ENCODE data around the gene NXN.
"Not testable (repeated sequence)": the region's sequence is repeated elsewhere in the genome, so short reads cannot be mapped to it uniquely, and the experiment has no call there.

The NXN gene

GRCh38 chr17:996554-997344 lies 17.2 kb upstream of the NXN start, which contains the start of gene TIMM22:
TIMM22 (plus strand) TSS chr17:997129; CDS start chr17:997143, 14 bp downstream.
- Histone ChIP-seq H3K4me3 (replicated peaks; ENCODE audit: insufficient read depth, low read length) (peak within 1 kb of the TSS; percentile 91), H3K27me3 (ENCODE audit: insufficient read depth, poor library complexity, severe bottlenecking) (no peaks in the 10 kb centered on the region), H3K27ac (replicated peaks) (peak within 1 kb of the TSS; percentile 96)
- TF ChIP-seq REST (IDR thresholded peaks at IDR 0.05; ENCODE audit: insufficient replicate concordance, low read depth) (peak; percentile 59), CTCF (IDR thresholded peaks at IDR 0.05; ENCODE audit: insufficient read depth, low read length) (peak; percentile 44), SPI1 (IDR thresholded peaks at IDR 0.05; ENCODE audit: borderline replicate concordance, low read depth) (no peak), GABPA (IDR thresholded peaks at IDR 0.05; ENCODE audit: low read depth) (peak; percentile 63; the same call in 1 of the 2 replicates), POLR2AphosphoS5 (IDR thresholded peaks at IDR 0.05; ENCODE audit: low read depth) (peak; percentile 52; the same call in 1 of the 2 replicates)
- DNase-seq (ENCODE audit: low read depth in 1 of 2, low spot score in 1 of 2), result peak; percentile 69 to 84

- not testable (repeated sequence) for H3K27me3 ChIP-seq (ENCODE audit: insufficient read depth, poor library complexity, severe bottlenecking); H3K4me3 ChIP-seq (replicated peaks; ENCODE audit: insufficient read depth, low read length); DNase-seq (ENCODE audit: low read depth in 1 of 2, low spot score in 1 of 2); H3K27ac ChIP-seq (replicated peaks)
Observed at GRCh38 chr17:995324-995723, 15.7 kb upstream of the NXN start.

- TF ChIP-seq CTCF (IDR thresholded peaks at IDR 0.05; ENCODE audit: insufficient read depth, low read length), result no peak
- no peak for TF ChIP-seq POLR2AphosphoS5 (IDR thresholded peaks at IDR 0.05; ENCODE audit: low read depth)
- DNase-seq (ENCODE audit: low read depth in 1 of 2, low spot score in 1 of 2), result no peak
- Histone ChIP-seq H3K27ac (replicated peaks) (no peak overlapping the region), H3K27me3 (ENCODE audit: insufficient read depth, poor library complexity, severe bottlenecking) (no peaks in the 10 kb centered on the region), H3K4me3 (replicated peaks; ENCODE audit: insufficient read depth, low read length) (no peak overlapping the region)
Observed at GRCh38 chr17:992933-993332, 13.4 kb upstream of the NXN start.

GRCh38 chr17:988561-988960 lies 9.0 kb upstream of the NXN start:
- TF ChIP-seq SPI1 (IDR thresholded peaks at IDR 0.05; ENCODE audit: borderline replicate concordance, low read depth), result no peak
- TF ChIP-seq REST (IDR thresholded peaks at IDR 0.05; ENCODE audit: insufficient replicate concordance, low read depth), result no peak
- TF ChIP-seq POLR2AphosphoS5 (IDR thresholded peaks at IDR 0.05; ENCODE audit: low read depth), result no peak
- no peak for TF ChIP-seq CTCF (IDR thresholded peaks at IDR 0.05; ENCODE audit: insufficient read depth, low read length)
- TF ChIP-seq GABPA (IDR thresholded peaks at IDR 0.05; ENCODE audit: low read depth), result no peak
- Histone ChIP-seq H3K27ac (replicated peaks) (no peak overlapping the region), H3K27me3 (ENCODE audit: insufficient read depth, poor library complexity, severe bottlenecking) (no peaks in the 10 kb centered on the region), H3K4me3 (replicated peaks; ENCODE audit: insufficient read depth, low read length) (no peak overlapping the region)
- DNase-seq (ENCODE audit: low read depth in 1 of 2, low spot score in 1 of 2), result no peak

Data from HL-60 (cell line).